Testis (tissue), 2 donors: ENCODE measurements around the gene FARP1.

Source experiments
- POLR2A ChIP-seq: fragments of 450-650 bp; IDR thresholded peaks from one replicate; pipeline ENCODE4 v1.6.1; 2017; ENCODE audit warnings: antibody characterized with exemption, mild to moderate bottlenecking, moderate library complexity
- TF ChIP-seq, protein P1 (sequence below), 3 experiments: fragments of 450-650 bp in 2 of 3; fragments of 200-600 bp in 1 of 3; sonication (generic) in 1 of 3; IDR thresholded peaks; one replicate each; pipeline ENCODE4 v1.5.1; 2016 to 2019; ENCODE audit warnings: antibody characterized with exemption in 3 of 3, mild to moderate bottlenecking in 2 of 3, moderate library complexity in 1 of 3

DNA sequence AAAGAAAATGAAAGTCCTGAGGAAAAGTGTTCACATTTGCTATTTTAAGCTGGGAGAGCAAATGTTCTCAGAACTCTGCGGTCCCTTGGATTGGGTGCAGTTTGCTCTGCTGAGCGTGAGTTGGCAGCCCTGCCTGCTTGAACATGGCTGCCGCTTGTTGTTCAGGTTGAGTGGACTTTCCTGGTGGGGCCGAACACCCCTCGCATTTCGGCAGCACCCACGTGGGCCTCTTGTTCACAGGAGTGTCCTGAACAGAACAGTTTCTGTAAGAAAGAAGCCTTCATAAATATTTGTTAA lies 45.0 kb downstream of the FARP1 start:
- TF ChIP-seq, protein P1, sequence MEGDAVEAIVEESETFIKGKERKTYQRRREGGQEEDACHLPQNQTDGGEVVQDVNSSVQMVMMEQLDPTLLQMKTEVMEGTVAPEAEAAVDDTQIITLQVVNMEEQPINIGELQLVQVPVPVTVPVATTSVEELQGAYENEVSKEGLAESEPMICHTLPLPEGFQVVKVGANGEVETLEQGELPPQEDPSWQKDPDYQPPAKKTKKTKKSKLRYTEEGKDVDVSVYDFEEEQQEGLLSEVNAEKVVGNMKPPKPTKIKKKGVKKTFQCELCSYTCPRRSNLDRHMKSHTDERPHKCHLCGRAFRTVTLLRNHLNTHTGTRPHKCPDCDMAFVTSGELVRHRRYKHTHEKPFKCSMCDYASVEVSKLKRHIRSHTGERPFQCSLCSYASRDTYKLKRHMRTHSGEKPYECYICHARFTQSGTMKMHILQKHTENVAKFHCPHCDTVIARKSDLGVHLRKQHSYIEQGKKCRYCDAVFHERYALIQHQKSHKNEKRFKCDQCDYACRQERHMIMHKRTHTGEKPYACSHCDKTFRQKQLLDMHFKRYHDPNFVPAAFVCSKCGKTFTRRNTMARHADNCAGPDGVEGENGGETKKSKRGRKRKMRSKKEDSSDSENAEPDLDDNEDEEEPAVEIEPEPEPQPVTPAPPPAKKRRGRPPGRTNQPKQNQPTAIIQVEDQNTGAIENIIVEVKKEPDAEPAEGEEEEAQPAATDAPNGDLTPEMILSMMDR (IDR thresholded peaks at IDR 0.05) = no peak
- no peak for TF ChIP-seq POLR2A
